Thyroid gland (tissue), 4 donors: ENCODE measurements around the gene OLFML1. TPM values are rescaled to one million over a fixed set of nuclear protein-coding genes. Genes with fewer than 3 reads are reported as not detected.
A peak's percentile ranks its signal among the peaks of the same experiment; 100 is the strongest.

Experiments
- DNase-seq, 2 donors: peaks; one replicate each; pipeline ENCODE4 v3.0.0-alpha.2; 2019
- H3K27ac ChIP-seq, 3 donors: fragments of 200-600 bp; sonication (generic); 1 replicate in 2 of 3; 2 replicates in 1 of 3; pipeline ENCODE4 v1.5.1; 2016 to 2019; ENCODE audit warnings: mild to moderate bottlenecking in 1 of 3, moderate library complexity in 1 of 3
- H3K27me3 ChIP-seq: fragments of 200-600 bp; sonication (generic); one replicate; pipeline ENCODE4 v1.5.1; 2019
- H3K36me3 ChIP-seq, 2 donors: fragments of 200-600 bp; sonication (generic); one replicate each; pipeline ENCODE4 v1.5.1; 2016 to 2019
- H3K4me1 ChIP-seq, 2 donors: fragments of 200-600 bp; sonication (generic); one replicate each; pipeline ENCODE4 v1.5.1; 2017 to 2019
- H3K4me3 ChIP-seq, 3 donors: fragments of 200-600 bp; sonication (generic); replicated peaks in 1 of 3; 1 replicate in 2 of 3; 2 replicates in 1 of 3; pipeline ENCODE4 v1.5.1; 2016; ENCODE audit warnings: mild to moderate bottlenecking in 1 of 3
- H3K9me3 ChIP-seq: fragments of 200-600 bp; sonication (generic); one replicate; pipeline ENCODE4 v1.5.1; 2017
- CTCF ChIP-seq, 6 experiments: fragments of 200-600 bp in 3 of 6; fragments of 450-650 bp in 3 of 6; sonication (generic) in 3 of 6; IDR thresholded peaks; one replicate each; pipeline ENCODE4 v1.5.1; 2016 to 2019; ENCODE audit warnings: antibody characterized with exemption in 6 of 6, mild to moderate bottlenecking in 2 of 6, inconsistent platforms in 1 of 6, moderate library complexity in 1 of 6
- POLR2A ChIP-seq, 2 donors: fragments of 450-650 bp; IDR thresholded peaks; one replicate each; pipeline ENCODE4 v1.6.1; 2017; ENCODE audit warnings: antibody characterized with exemption in 2 of 2, mild to moderate bottlenecking in 2 of 2, moderate library complexity in 1 of 2
- WGBS, 2 donors: methylation state at CpG; one replicate each; pipeline ENCODE4 v1.1.5; 2017; 5-methylcytosine and 5-hydroxymethylcytosine counted together
- intact Hi-C: fragments of 100-400 bp; cut with DNase I; formaldehyde crosslinking; loops from one replicate; pipeline ENCODE4 v1.15.1; 2023
- total RNA-seq, 4 donors: library from RNA; depleted of rRNA; stranded (reverse); fragments of >200 nt; gene quantifications; one replicate each; pipeline ENCODE4 v1.2.3, GENCODE V29; 2016

The OLFML1 gene
- total RNA-seq, 4 donors from 2014 or later, result 2.7 to 11.0 (median 5.8) TPM

GRCh38 chr11:7454854-7455253 lies 30.5 kb upstream of the OLFML1 start:
- Histone ChIP-seq H3K9me3 (no peaks in the 10 kb centered on the region), H3K27me3 (no peaks in the 10 kb centered on the region), H3K4me1 (peaks cover 8 to 20% of the 10 kb centered on the region in 2 donors), H3K4me3 (no peak overlapping the region), H3K36me3 (no peaks in the 10 kb centered on the region), H3K27ac (no peak overlapping the region)
- WGBS, 2 donors, result 78 to 90% methylated on average over 2 of the region's 2 CpGs
- no peak for DNase-seq
- intact Hi-C loops, result no loop called here
- no peak for TF ChIP-seq CTCF (IDR thresholded peaks at IDR 0.05)
- no peak for TF ChIP-seq POLR2A (IDR thresholded peaks at IDR 0.05)

- Histone ChIP-seq H3K27ac (no peak overlapping the region), H3K9me3 (no peaks in the 10 kb centered on the region), H3K4me3 (no peak overlapping the region), H3K36me3 (no peaks in the 10 kb centered on the region), H3K27me3 (no peaks in the 10 kb centered on the region), H3K4me1 (peaks cover 6 to 15% of the 10 kb centered on the region in 2 donors)
- intact Hi-C loops, result no loop called here
- peak; percentile 44 to 48 for DNase-seq
- no peak for TF ChIP-seq POLR2A (IDR thresholded peaks at IDR 0.05)
- no peak for TF ChIP-seq CTCF (IDR thresholded peaks at IDR 0.05)
- WGBS, 2 donors, result 53 to 58% methylated on average over 1 of the region's 1 CpG
These were observed 28.1 kb upstream of the OLFML1 start for GRCh38 chr11:7457211-7457610.

GRCh38 chr11:7462706-7463105 lies 22.6 kb upstream of the OLFML1 start:
- TF ChIP-seq POLR2A (IDR thresholded peaks at IDR 0.05) (no peak), CTCF (IDR thresholded peaks at IDR 0.05) (no peak)
- no peaks in the 10 kb centered on the region for H3K9me3 ChIP-seq
- H3K27me3 ChIP-seq, result no peaks in the 10 kb centered on the region
- H3K4me3 ChIP-seq, result no peak overlapping the region
- intact Hi-C loops, result no loop called here
- H3K36me3 ChIP-seq, result no peaks in the 10 kb centered on the region
- no peak overlapping the region for H3K27ac ChIP-seq
- peaks cover 0 to under 1% of the 10 kb centered on the region in 2 donors for H3K4me1 ChIP-seq
- no peak for DNase-seq
- WGBS, 2 donors, result 87 to 96% methylated on average over 1 of the region's 1 CpG

- Histone ChIP-seq H3K27ac (no peak overlapping the region), H3K9me3 (no peaks in the 10 kb centered on the region), H3K4me1 (no peaks in the 10 kb centered on the region), H3K4me3 (no peak overlapping the region), H3K27me3 (no peaks in the 10 kb centered on the region), H3K36me3 (no peaks in the 10 kb centered on the region)
- TF ChIP-seq CTCF (IDR thresholded peaks at IDR 0.05), result no peak
- TF ChIP-seq POLR2A (IDR thresholded peaks at IDR 0.05), result no peak
- WGBS, 2 donors, result 79 to 98% methylated on average over 2 of the region's 2 CpGs
- no peak for DNase-seq
- intact Hi-C loops, result no loop called here
These were observed 17.7 kb upstream of the OLFML1 start for GRCh38 chr11:7467652-7468051.

- H3K9me3 ChIP-seq, result no peaks in the 10 kb centered on the region
- H3K4me1 ChIP-seq, result no peaks in the 10 kb centered on the region
- no peak overlapping the region for H3K27ac ChIP-seq
- WGBS, 2 donors, result 96 to 99% methylated on average over 5 of the region's 5 CpGs
- no peak for TF ChIP-seq CTCF (IDR thresholded peaks at IDR 0.05)
- TF ChIP-seq POLR2A (IDR thresholded peaks at IDR 0.05), result no peak
- intact Hi-C loops, result no loop called here
- no peak overlapping the region for H3K4me3 ChIP-seq
- DNase-seq, result no peak
- H3K27me3 ChIP-seq, result no peaks in the 10 kb centered on the region
- H3K36me3 ChIP-seq, result no peaks in the 10 kb centered on the region
These were observed 15.9 kb upstream of the OLFML1 start for GRCh38 chr11:7469351-7469865.
